MCF 10A (cell line): Measurements from ENCODE around the gene TBL1XR1. TPM values are rescaled to one million over a fixed set of nuclear protein-coding genes. Genes with fewer than 3 reads are reported as not detected.

Source experiments
- BruUV-seq: library from RNA; stranded (reverse); fragments of 400-500 nt; replicated peaks from 2 replicates; lab custom pipeline; 2021; lab: Mats Ljungman, UMichigan
- CTCF ChIA-PET: fragments of 300-600 bp; sonication (Branson Sonifier 250); formaldehyde crosslinking; extraction: SDS; loops from one replicate; lab custom pipeline; 2021; ENCODE audit warnings: antibody characterized with exemption, inconsistent platforms; lab: Yijun Ruan, JAX
- POLR2A ChIA-PET: fragments of 300-600, 350-650 bp; sonication (Branson Sonifier 250); formaldehyde crosslinking; extraction: SDS; loops from one replicate; lab custom pipeline; 2020; ENCODE audit warnings: antibody characterized with exemption, inconsistent platforms; lab: Yijun Ruan, JAX
- DNase-seq: peaks from one replicate; pipeline ENCODE4 v3.0.0-alpha.2; 2018; ENCODE audit not compliant: unreplicated experiment
- H3K27ac Mint-ChIP-seq: one replicate; pipeline ENCODE4 v1.8.0; 2022; ENCODE audit warnings: mild to moderate bottlenecking, low read depth, mixed read lengths; ENCODE audit not compliant: unreplicated experiment
- H3K27me3 Mint-ChIP-seq: one replicate; pipeline ENCODE4 v1.8.0; 2022; ENCODE audit warnings: mixed read lengths; ENCODE audit not compliant: insufficient read depth, unreplicated experiment
- H3K36me3 Mint-ChIP-seq: one replicate; pipeline ENCODE4 v1.8.0; 2022; ENCODE audit warnings: mild to moderate bottlenecking, moderate library complexity, mixed read lengths; ENCODE audit not compliant: insufficient read depth, unreplicated experiment
- H3K4me1 Mint-ChIP-seq: one replicate; pipeline ENCODE4 v1.8.0; 2022; ENCODE audit warnings: mixed read lengths; ENCODE audit not compliant: insufficient read depth, unreplicated experiment
- H3K4me3 Mint-ChIP-seq: one replicate; pipeline ENCODE4 v1.8.0; 2022; ENCODE audit warnings: mild to moderate bottlenecking, moderate library complexity, mixed read lengths; ENCODE audit not compliant: unreplicated experiment
- H3K9me3 Mint-ChIP-seq: one replicate; pipeline ENCODE4 v1.8.0; 2022; ENCODE audit warnings: mixed read lengths; ENCODE audit not compliant: unreplicated experiment
- intact Hi-C: fragments of 100-400 bp; cut with micrococcal nuclease; formaldehyde crosslinking; loops from 2 replicates; pipeline ENCODE4 v1.14.1; 2022
- total RNA-seq: library from RNA; stranded (reverse); gene quantifications from 2 replicates; pipeline ENCODE4 v1.2.3, GENCODE V29; 2022
- TF ChIP-seq, protein P1 (sequence below): fragments of 200-600 bp; IDR thresholded peaks from one replicate; pipeline ENCODE4 v1.8.0; 2022; ENCODE audit warnings: antibody characterized with exemption, mild to moderate bottlenecking; ENCODE audit not compliant: unreplicated experiment

TBL1XR1 gene
- total RNA-seq, 1 experiment from 2014 or later: 178 TPM

DNA sequence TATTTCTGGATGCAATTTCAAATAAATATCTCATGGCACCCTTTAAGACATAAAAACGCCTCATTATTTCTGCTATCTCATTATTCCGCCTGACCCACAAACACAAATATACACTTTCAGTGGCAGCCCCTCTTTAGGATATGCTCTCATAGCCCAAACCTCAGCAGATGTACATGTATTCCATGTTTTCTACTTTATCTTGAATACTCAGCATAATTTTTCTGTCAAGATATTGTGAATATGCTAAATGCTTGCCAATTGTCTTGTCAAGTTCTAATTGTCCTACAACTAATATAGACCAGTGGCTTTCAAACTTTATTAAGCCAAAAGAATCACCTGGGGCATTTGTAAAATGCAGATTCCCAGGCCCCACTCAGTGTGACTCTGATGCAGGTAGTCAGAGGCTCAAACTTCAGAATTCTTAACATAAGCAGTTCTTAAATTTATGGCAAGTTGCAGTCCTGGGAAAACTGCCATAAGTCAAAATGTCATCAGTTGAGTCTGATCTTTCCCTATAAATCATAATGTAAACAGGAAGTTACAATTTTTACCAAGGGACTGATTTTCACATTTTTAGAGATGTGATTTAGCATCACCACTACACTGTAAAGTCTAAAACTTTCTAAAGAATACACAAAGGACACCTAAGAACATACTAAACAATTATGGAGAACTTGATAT, 135.1 kb downstream of the TBL1XR1 start:
- intact Hi-C loops: no loop called here
- POLR2A ChIA-PET: no interaction called here
- no peak overlapping the region for H3K27ac Mint-ChIP-seq
- TF ChIP-seq, protein P1, sequence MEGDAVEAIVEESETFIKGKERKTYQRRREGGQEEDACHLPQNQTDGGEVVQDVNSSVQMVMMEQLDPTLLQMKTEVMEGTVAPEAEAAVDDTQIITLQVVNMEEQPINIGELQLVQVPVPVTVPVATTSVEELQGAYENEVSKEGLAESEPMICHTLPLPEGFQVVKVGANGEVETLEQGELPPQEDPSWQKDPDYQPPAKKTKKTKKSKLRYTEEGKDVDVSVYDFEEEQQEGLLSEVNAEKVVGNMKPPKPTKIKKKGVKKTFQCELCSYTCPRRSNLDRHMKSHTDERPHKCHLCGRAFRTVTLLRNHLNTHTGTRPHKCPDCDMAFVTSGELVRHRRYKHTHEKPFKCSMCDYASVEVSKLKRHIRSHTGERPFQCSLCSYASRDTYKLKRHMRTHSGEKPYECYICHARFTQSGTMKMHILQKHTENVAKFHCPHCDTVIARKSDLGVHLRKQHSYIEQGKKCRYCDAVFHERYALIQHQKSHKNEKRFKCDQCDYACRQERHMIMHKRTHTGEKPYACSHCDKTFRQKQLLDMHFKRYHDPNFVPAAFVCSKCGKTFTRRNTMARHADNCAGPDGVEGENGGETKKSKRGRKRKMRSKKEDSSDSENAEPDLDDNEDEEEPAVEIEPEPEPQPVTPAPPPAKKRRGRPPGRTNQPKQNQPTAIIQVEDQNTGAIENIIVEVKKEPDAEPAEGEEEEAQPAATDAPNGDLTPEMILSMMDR: no peak
- peaks cover 10% of the 10 kb centered on the region for H3K36me3 Mint-ChIP-seq
- CTCF ChIA-PET: interaction anchor here (0.6 to 0.7 kb wide), 2 partner anchors 1152 to 1264 kb away, joined by 3 to 4 read pairs; no protein-coding TSS in a partner anchor
- BruUV-seq: no TSS peak
- no peak overlapping the region for H3K4me3 Mint-ChIP-seq
- peak; percentile 27 for DNase-seq
- peaks cover 15% of the 10 kb centered on the region for H3K4me1 Mint-ChIP-seq
- no peaks in the 10 kb centered on the region for H3K9me3 Mint-ChIP-seq
- no peaks in the 10 kb centered on the region for H3K27me3 Mint-ChIP-seq

GRCh38 chr3:177061369-177061768, 135.9 kb downstream of the TBL1XR1 start:
- H3K36me3 Mint-ChIP-seq: peaks cover 10% of the 10 kb centered on the region
- H3K27me3 Mint-ChIP-seq: no peaks in the 10 kb centered on the region
- TF ChIP-seq, protein P1: no peak
- no TSS peak for BruUV-seq
- DNase-seq: no peak
- intact Hi-C loops: no loop called here
- ChIA-PET CTCF (no interaction called here), POLR2A (interaction anchor here (0.5 kb wide), 1 partner anchor 25 kb away, joined by 3 read pairs; no protein-coding TSS in a partner anchor)
- no peak overlapping the region for H3K4me3 Mint-ChIP-seq
- peaks cover 12% of the 10 kb centered on the region for H3K4me1 Mint-ChIP-seq
- no peak overlapping the region for H3K27ac Mint-ChIP-seq
- no peaks in the 10 kb centered on the region for H3K9me3 Mint-ChIP-seq

GRCh38 chr3:177060492-177060891, 136.8 kb downstream of the TBL1XR1 start:
- TF ChIP-seq, protein P1: no peak
- Mint-ChIP-seq H3K27me3 (no peaks in the 10 kb centered on the region), H3K4me3 (no peak overlapping the region), H3K27ac (no peak overlapping the region), H3K36me3 (peaks cover 10% of the 10 kb centered on the region), H3K4me1 (peaks cover 7% of the 10 kb centered on the region), H3K9me3 (no peaks in the 10 kb centered on the region)
- ChIA-PET CTCF (interaction anchor here (0.9 to 1.9 kb wide), 4 partner anchors 10 to 887 kb away, joined by 3 to 5 read pairs (median 4); no protein-coding TSS in a partner anchor), POLR2A (interaction anchor here (0.8 kb wide), 1 partner anchor 9 kb away, joined by 3 read pairs; no protein-coding TSS in a partner anchor)
- no TSS peak for BruUV-seq
- no peak for DNase-seq
- intact Hi-C loops: no loop called here

- intact Hi-C loops: no loop called here
- DNase-seq: no peak
- Mint-ChIP-seq H3K36me3 (no peaks in the 10 kb centered on the region), H3K9me3 (no peaks in the 10 kb centered on the region), H3K27ac (no peak overlapping the region), H3K4me3 (no peak overlapping the region), H3K27me3 (no peaks in the 10 kb centered on the region), H3K4me1 (no peaks in the 10 kb centered on the region)
- ChIA-PET POLR2A (interaction anchor here (0.9 to 1.9 kb wide), 4 partner anchors 11 to 242 kb away, joined by 3 to 8 read pairs (median 5); no protein-coding TSS in a partner anchor), CTCF (interaction anchor here (0.6 to 1.3 kb wide), 3 partner anchors 10 to 1268 kb away, joined by 3 to 4 read pairs (median 3); no protein-coding TSS in a partner anchor)
- TF ChIP-seq, protein P1: no peak
- BruUV-seq: no TSS peak
These were observed 138.6 kb downstream of the TBL1XR1 start for GRCh38 chr3:177058648-177059047.
